NCI-H82 (cell line): Measurements from ENCODE around the gene ACAA1.
"Not testable (repeated sequence)": the region's sequence is repeated elsewhere in the genome, so short reads cannot be mapped to it uniquely, and the experiment has no call there.

Experiments used
- DNase-seq: peaks from one replicate; lab custom pipeline; 2025; lab: John Stamatoyannopoulos, UW

Gene ACAA1

GRCh38 chr3:38135621-38136277 is 1.2 kb downstream of the ACAA1 start:
- peak; percentile 11 for DNase-seq

DNA sequence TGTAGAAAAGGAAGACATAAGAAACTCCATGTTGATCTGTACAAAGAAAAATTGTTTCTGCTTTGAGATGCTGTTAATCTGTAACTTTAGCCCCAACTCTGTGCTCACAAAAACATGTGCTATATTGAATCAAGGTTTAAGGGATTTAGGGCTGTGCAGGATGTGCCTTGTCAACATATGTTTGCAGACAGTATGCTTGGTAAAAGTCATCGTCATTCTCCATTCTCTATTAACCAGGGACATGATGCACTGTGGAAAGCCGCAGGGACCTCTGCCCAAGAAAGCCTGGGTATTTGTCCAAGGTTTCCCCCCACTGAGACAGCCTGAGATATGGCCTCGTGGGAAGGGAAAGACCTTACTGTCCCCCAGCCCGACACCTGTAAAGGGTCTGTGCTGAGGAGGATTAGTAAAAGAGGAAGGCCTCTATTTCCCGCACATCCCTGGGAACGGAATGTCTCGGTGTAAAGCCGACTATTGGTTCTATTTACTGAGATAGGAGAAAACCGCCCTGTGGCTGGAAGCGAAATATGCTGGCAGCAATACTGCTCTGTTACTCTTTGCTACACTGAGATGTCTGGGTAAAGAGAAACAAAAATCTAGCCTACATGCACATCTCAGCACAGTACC is 2.3 kb downstream of the ACAA1 start:
- DNase-seq = not testable (repeated sequence)

- no peak for DNase-seq
Measured at GRCh38 chr3:38133557-38134405, 3.1 kb downstream of the ACAA1 start.

GRCh38 chr3:38133209-38133556 is 3.7 kb downstream of the ACAA1 start:
- DNase-seq = no peak

DNA sequence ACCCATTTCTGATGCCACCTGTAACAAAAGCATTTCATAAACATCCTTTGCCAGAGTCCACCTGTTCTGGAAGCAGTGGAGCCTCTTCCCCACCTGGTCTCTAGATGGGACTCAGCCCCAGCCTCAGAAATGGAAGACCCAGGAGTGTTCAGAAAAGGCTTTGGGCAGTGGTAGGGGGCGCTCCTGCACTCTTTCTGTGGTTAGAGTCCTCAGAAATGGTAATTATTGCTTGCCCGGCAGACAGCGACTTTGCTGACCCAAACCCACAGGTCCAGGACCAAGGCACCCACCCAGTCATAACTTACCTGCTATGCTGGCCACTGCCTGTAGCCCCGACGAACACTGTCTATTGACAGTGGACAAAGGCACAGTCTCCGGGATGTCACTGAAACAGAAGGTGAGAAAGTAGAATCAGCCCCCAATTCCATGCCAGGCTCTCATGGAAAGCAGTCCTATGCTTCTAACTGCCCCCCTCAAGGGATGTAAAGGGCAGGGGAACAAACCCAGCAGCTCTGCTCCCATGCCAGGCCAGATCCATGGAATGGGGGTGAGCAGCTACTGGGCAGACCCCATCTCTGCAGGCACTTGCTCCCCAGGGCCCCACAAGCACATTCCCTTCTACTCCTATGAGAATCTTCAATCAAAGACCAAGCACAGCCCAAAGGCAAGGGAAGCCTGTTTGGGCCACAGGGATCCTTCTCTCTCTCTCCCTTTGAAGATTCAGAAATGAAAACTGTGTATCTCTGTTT is 5.1 kb downstream of the ACAA1 start:
- peak; percentile 53 for DNase-seq

GRCh38 chr3:38130631-38131065 is 6.3 kb downstream of the ACAA1 start:
- no peak for DNase-seq

GRCh38 chr3:38129058-38129457 is 7.9 kb downstream of the ACAA1 start:
- no peak for DNase-seq

DNA sequence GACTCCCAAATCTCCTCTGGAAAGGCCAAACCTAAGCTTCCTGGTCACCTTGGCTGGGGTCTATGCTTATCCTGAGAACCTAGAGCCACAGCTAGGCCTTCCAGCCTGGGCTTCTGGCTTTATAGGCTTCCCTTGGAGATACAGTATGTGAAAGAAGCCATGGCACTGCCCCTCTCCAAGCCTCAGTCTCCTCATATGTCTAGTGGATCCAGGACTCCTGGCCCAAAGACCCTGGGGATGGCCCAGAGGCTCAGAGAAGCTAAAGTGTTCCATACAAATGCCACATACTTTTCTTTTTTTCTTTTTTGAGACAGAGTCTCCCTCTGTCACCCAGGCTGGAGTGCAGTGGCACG is 8.6 kb downstream of the ACAA1 start:
- no peak for DNase-seq

DNA sequence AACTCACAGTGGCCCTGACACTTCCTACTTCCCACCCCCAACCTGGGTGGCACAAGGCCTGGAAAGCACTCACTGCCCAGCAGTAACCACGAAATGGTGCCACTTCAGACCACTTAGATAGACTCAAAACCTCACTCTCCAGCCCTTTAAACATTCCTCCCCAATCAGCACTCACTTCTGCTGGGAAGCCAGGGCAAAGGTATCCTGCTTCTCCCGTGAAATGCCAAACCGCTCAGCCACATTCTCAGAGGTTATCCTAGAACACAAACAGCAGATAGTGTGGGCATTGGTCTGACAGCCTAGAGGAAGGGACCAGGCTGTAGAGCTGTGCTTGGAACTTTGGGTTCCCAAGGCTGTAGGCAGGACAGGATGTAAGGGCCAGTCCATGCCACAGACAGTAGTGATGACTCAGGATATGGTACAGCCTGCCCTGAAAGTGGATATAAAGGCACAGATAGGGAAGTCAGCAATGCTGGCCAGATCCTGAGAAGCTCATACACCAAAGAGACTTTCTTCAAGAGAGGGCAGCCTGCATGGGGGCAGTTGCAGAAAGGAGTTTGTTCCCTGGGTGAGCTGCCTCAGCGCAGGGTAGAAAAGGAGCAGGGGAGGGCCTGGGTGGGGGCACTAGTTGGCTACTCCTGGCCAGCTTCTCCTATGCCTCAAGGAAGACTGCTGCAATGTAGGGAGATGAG is 9.2 kb downstream of the ACAA1 start:
- no peak for DNase-seq

DNA sequence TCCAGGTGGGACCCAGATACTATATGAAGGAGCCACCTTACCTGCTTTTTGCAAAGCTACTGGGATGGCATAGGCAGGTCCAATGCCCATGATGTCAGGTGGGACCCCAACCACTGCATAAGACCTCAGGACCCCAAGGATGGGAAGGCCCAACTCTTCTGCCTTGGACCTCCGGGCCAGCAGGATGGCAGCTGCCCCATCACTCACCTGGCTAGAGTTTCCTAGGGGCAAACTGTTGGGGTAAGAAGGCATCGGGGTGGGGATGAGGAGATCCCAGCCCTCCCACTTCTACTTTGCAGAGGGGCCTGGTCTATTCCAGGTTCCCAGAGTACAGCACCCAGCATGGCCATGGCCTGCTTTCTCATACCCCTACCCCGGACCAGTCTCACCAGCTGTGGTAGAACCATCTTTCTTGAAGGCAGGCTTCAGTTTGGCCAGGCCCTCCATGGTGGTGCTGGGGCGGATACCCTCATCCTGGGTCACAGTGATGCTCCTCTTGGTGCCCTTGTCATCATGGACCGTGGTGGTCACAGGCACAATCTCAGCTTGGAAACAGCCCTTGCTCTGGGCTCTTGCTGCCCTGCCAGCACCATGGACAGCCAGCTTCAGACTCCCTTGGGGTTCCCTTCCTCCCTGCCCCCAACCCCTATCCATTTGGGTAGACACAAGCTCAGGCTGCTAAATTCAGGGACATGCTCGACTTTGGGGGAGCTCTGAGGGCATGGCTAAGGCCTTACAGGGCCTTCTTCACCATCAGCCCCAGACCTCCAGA is 10.6 kb downstream of the ACAA1 start:
- no peak for DNase-seq

DNA sequence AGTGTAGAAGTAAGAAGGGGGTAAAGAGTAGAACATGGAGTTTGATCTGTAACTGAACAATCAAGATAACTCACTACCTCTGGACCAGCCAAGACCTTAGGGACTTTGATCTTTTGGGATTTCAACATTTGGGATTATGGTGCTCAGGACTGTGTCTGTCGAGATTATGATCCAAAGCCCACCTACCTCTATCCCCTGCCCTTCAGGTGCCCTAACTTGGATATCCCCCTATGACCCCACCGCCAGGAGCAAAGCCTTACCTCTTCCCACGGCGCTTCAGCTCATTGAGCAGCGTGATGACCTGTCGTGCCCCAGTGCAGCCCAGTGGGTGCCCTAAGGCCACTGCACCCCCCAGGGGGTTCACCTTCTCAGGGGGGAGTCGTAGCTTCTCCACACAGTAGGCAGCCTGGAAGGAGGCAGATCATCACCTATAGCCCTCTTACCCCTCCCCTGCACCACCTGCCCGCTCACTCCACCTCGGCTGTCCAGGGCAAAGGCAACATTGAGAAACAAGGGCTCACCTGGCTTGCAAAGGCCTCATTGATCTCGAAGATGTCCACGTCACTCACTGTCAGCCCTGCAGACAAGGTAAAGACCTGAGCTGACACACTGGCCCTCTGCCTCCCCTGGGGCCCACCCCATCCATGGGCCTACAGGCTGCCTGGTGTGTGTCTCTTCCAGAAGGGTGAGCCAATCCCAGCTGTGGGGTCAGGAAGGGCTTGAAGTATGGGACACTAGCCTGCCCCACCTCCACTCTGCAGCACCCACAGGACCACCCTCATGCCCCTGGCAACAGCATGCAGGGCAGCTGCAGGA is 11.4 kb downstream of the ACAA1 start:
- no peak for DNase-seq

DNA sequence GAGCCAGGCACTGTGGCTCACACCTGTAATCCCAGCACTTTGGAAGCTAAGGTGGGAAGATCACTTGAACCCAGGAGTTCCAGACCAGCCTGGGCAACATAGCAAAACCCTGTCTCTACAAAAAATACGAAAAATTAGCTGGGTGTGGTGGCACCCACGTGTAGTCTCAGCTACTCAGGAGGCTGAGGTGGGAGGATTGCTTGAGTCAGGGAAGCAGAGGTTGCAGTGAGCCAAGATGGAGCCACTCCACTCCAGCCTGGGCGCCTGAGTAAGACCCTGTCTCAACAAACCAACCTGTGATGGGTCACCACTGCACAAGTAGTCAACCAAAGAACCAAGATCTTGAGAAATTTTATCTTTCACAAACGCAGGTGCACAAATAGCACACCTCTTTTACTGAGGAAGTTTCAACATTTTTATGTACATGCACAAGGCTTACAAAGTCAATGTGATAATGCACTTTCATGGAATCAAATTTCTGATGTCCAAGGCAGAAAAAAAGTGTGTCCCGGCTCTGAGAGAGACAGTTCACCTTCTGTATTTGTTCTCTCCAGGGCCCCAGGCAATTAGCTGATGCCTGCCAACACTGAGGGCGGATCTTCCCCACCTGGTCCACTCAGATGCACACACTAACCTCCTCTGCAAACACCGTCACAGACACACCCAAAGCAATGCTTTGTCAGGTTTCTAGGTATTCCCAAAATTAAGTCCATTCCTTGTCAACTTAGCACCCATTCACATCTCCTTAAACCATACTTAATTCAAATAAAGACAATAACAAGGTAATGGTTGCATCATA is 12.4 kb downstream of the ACAA1 start:
- DNase-seq = no peak

- DNase-seq = no peak
Measured at GRCh38 chr3:38122712-38123290, 14.1 kb downstream of the ACAA1 start.

DNA sequence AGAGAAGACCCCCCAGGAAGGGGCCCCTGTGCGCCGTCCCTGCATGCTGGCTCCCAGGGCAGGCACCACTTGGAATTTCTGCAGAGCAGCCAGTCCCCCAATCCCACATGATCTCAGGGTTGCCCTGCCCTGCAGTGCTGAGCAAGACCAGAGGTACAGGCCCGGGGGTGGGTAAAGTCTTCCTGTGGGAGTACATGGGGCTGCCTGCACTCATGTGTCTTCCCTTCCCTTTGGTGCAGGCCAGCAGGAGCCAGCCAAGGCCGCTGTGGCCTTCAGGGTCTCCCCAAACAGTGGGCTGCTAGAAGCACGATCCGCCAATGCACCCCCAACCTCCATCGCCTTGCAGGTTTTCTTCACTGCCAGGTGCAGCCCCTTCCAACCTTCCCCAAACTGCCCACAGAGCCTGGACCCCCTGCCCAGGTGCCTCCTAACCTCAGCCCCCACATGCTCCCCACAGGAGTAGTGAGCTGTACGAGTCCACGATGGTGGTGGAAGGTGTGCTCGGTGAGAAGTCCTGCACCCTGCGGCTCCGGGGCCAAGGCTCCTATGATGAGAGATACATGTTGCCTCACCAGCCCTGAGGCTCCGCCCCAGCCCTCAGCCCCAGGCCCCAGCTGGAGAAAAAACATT is 15.0 kb downstream of the ACAA1 start:
- no peak for DNase-seq

GRCh38 chr3:38121451-38121831 is 15.5 kb downstream of the ACAA1 start:
- DNase-seq = no peak

GRCh38 chr3:38120693-38121450 is 16.1 kb downstream of the ACAA1 start:
- no peak for DNase-seq

DNA sequence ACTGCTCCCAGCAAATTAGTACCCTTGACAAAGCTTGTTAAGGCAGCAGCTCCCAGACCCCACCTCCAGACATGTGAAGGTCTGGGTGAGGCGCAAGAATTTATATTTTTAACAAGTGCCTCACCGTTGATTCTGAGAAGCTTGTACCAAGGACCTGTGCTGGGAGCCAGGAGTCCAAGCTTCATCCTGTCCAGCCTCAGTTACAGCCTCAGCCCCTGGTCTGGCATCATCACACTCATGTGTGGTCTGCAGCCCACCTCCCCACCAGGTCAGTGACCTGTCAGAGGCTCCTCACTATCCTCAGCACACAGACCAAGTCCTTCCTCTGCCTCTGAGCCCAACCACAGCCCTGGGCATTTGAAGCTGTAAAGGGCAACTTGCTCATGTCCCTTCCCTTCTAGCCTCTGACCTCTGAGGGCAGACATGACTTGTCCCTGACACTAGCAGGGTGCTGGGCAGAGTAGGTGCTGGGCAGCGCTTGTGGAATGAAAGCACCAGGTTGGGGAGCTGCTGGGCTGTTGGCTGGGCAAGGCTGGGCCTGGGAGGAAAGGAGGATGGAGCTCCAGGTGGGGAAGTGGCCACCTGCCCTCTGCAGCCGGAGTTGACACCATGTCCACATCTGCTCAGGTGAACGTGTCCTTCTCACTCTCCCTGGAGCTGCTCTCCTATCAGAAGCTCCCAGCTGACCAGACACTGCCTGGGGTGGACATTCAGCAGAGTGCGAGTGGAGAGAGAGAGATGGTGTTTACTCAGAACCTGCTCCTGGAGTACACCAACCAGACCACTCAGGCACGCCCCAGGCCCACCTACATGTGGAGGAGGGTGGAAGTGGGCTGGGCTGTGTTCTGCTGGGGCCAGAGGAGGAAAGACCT is 16.9 kb downstream of the ACAA1 start:
- no peak for DNase-seq
